ENCODE results near the gene CMIP.

- TF ChIP-seq POLR2AphosphoS5 (IDR thresholded peaks at IDR 0.05): no peak
- no peak for TF ChIP-seq CTCF (IDR thresholded peaks at IDR 0.05)
- no peak for TF ChIP-seq POLR2A (IDR thresholded peaks at IDR 0.05)
Measured at GRCh38 chr16:81744385-81744784, 299.8 kb downstream of the CMIP start.

Data from prostate gland (tissue), 2 donors.